Progenitor cell of endocrine pancreas (in vitro differentiated cells): ENCODE measurements around the gene MLPH. TPM values are rescaled to one million over a fixed set of nuclear protein-coding genes. Genes with fewer than 3 reads are reported as not detected.

ENCODE experiments used
- DNase-seq: peaks from one replicate; pipeline ENCODE4 v3.0.0; 2021; ENCODE audit warnings: low spot score; ENCODE audit not compliant: unreplicated experiment
- H3K27ac Mint-ChIP-seq: 2 replicates; pipeline ENCODE4 v1.8.0; 2021; ENCODE audit warnings: mild to moderate bottlenecking, moderate library complexity, mixed read lengths
- H3K27me3 Mint-ChIP-seq: 2 replicates; pipeline ENCODE4 v1.8.0; 2021; ENCODE audit warnings: mixed read lengths
- H3K36me3 Mint-ChIP-seq: 2 replicates; pipeline ENCODE4 v1.8.0; 2022; ENCODE audit warnings: mixed read lengths; ENCODE audit not compliant: insufficient read depth
- H3K4me1 Mint-ChIP-seq: 2 replicates; pipeline ENCODE4 v1.8.0; 2021; ENCODE audit warnings: low read depth, mixed read lengths
- H3K4me3 Mint-ChIP-seq: 2 replicates; pipeline ENCODE4 v1.8.0; 2021; ENCODE audit warnings: low read depth, mild to moderate bottlenecking, moderate library complexity, mixed read lengths
- H3K9me3 Mint-ChIP-seq: 2 replicates; pipeline ENCODE4 v1.8.0; 2021; ENCODE audit warnings: low read depth, mixed read lengths
- total RNA-seq: library from RNA; stranded (reverse); gene quantifications from 2 replicates; pipeline ENCODE4 v1.2.1, GENCODE V29; 2021
- TF ChIP-seq, protein P1 (sequence below): fragments of 200-600 bp; sonication (generic); IDR thresholded peaks from one replicate; pipeline ENCODE4 v1.5.0; 2021; ENCODE audit warnings: antibody characterized with exemption, mild to moderate bottlenecking; ENCODE audit not compliant: unreplicated experiment

The MLPH gene
- total RNA-seq, 1 donor from 2014 or later = 1.2 TPM

DNA sequence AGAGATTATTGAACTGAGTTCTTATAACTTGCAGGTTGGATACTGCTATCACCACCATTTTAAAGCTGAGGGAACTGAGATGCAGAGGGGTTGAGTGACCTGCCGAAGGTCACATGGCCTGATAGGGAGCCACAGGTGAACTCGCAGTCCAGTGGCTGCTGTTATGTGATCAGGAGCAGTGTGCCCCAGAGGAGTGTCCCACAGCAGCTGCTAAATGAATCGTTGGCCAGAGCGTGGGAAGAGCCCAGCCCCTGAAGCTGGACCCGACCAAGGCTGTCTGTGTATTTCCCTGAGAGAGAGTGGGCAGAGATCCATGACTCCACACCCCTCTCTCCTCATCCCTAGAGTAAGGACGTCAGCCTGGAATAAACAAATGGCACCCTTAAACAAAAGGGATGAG lies 52.6 kb downstream of the MLPH start:
- H3K4me3 Mint-ChIP-seq = no peak overlapping the region
- TF ChIP-seq, protein P1, sequence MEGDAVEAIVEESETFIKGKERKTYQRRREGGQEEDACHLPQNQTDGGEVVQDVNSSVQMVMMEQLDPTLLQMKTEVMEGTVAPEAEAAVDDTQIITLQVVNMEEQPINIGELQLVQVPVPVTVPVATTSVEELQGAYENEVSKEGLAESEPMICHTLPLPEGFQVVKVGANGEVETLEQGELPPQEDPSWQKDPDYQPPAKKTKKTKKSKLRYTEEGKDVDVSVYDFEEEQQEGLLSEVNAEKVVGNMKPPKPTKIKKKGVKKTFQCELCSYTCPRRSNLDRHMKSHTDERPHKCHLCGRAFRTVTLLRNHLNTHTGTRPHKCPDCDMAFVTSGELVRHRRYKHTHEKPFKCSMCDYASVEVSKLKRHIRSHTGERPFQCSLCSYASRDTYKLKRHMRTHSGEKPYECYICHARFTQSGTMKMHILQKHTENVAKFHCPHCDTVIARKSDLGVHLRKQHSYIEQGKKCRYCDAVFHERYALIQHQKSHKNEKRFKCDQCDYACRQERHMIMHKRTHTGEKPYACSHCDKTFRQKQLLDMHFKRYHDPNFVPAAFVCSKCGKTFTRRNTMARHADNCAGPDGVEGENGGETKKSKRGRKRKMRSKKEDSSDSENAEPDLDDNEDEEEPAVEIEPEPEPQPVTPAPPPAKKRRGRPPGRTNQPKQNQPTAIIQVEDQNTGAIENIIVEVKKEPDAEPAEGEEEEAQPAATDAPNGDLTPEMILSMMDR = no peak
- DNase-seq = no peak
- no peaks in the 10 kb centered on the region for H3K36me3 Mint-ChIP-seq
- H3K27ac Mint-ChIP-seq = no peak overlapping the region
- H3K4me1 Mint-ChIP-seq = peaks cover 10% of the 10 kb centered on the region
- no peaks in the 10 kb centered on the region for H3K9me3 Mint-ChIP-seq
- H3K27me3 Mint-ChIP-seq = peaks cover 3% of the 10 kb centered on the region

DNA sequence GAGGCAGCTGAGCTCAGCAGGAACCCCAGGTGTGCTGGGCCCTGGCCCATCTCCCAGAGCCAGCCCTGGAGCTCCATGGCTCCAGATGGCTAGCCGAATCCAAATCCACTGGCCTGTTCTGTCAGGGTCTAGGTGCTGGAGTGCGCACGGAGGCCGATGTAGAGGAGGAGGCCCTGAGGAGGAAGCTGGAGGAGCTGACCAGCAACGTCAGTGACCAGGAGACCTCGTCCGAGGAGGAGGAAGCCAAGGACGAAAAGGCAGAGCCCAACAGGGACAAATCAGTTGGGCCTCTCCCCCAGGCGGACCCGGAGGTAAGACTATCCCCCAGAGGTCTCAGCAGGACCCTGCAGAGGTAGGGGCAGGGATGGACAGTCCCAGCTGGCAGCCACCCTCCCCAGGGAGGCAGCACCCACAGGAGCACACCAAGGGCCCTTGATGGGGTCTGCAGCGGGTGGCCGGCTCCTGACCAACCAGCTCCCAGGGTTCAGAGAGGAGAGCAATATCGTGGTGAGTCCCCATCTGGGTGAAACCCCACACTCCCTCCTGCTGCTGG lies 53.2 kb downstream of the MLPH start:
- no peak overlapping the region for H3K4me3 Mint-ChIP-seq
- peaks cover 9% of the 10 kb centered on the region for H3K4me1 Mint-ChIP-seq
- no peaks in the 10 kb centered on the region for H3K27me3 Mint-ChIP-seq
- H3K36me3 Mint-ChIP-seq = no peaks in the 10 kb centered on the region
- TF ChIP-seq, protein P1 = no peak
- DNase-seq = no peak
- no peaks in the 10 kb centered on the region for H3K9me3 Mint-ChIP-seq
- H3K27ac Mint-ChIP-seq = no peak overlapping the region

DNA sequence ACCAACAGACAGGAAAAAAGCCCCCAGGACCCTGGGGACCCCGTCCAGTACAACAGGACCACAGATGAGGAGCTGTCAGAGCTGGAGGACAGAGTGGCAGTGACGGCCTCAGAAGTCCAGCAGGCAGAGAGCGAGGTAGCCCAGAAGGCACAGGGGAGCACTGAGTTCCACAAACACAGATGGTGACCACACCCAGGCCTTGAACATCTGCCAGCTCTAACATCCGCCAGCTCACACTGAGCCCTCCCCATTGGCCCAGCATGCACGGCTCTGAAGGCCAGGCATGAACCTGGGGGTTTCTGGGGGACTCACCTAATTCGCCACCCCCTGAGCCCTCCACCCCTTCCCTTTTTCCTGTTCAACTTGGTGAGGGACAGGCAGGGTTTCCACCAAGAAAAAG lies 53.8 kb downstream of the MLPH start:
- TF ChIP-seq, protein P1 = no peak
- H3K27me3 Mint-ChIP-seq = no peaks in the 10 kb centered on the region
- H3K9me3 Mint-ChIP-seq = no peaks in the 10 kb centered on the region
- no peak overlapping the region for H3K4me3 Mint-ChIP-seq
- peak overlapping the region; percentile 59 for H3K27ac Mint-ChIP-seq
- H3K4me1 Mint-ChIP-seq = peaks cover 7% of the 10 kb centered on the region
- no peak for DNase-seq
- no peaks in the 10 kb centered on the region for H3K36me3 Mint-ChIP-seq

DNA sequence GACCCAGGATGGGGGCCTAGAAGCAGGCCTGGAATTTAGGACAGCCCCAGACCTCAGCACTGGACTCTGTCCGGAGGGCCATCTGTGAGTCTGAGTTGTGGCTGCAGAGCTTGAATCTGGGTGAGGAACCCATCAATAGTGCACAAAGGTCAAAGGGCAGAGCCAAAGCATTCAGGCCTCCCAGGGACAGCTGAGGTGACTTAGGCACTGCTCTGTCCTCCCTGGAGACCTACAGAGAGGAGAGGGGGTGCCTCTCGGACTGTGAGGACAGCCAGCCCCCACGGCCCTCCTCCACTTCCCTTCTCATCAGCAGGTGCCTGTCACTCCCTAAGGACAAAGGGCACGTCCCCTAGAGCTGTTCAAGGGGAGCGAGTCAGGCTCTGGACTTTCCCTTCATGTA lies 54.2 kb downstream of the MLPH start:
- H3K36me3 Mint-ChIP-seq = no peaks in the 10 kb centered on the region
- no peak overlapping the region for H3K4me3 Mint-ChIP-seq
- H3K27me3 Mint-ChIP-seq = no peaks in the 10 kb centered on the region
- peaks cover 10% of the 10 kb centered on the region for H3K4me1 Mint-ChIP-seq
- no peaks in the 10 kb centered on the region for H3K9me3 Mint-ChIP-seq
- H3K27ac Mint-ChIP-seq = no peak overlapping the region
- TF ChIP-seq, protein P1 = no peak
- DNase-seq = no peak

DNA sequence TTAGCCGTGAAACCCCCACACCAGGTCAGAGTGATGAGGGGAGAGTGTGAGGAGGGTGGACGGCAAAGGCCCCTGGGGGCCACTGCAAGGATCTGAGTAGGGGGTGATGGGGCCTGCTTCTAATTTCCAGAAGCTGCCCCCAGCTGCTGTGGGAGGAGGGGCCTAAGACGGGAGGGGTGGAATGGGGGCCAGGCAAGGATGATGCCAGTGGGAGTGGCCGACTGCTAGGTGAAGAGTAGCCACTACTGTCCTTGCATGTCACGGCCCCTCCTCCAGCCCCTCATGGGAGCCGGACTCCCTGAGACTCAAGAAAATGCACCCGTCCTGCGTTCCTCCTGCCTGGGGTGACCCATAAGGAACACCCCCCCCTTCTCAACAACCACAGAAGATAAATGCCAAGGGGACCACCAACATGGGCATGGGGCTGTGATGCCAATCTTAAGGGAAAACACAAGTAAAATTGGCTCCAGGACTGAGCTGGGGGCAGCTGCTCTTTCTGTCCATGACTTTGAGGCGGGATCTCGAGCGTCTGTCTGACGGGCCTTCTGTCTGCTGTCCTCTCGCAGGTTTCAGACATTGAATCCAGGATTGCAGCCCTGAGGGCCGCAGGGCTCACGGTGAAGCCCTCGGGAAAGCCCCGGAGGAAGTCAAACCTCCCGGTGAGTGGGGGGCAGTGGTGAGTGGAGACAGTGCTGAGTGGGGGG lies 55.1 kb downstream of the MLPH start:
- H3K27me3 Mint-ChIP-seq = no peaks in the 10 kb centered on the region
- no peak overlapping the region for H3K4me3 Mint-ChIP-seq
- H3K9me3 Mint-ChIP-seq = no peaks in the 10 kb centered on the region
- TF ChIP-seq, protein P1 = no peak
- DNase-seq = no peak
- peaks cover 10% of the 10 kb centered on the region for H3K4me1 Mint-ChIP-seq
- no peaks in the 10 kb centered on the region for H3K36me3 Mint-ChIP-seq
- H3K27ac Mint-ChIP-seq = no peak overlapping the region
